ENCODE results near the gene COBL.

Gene COBL

DNA sequence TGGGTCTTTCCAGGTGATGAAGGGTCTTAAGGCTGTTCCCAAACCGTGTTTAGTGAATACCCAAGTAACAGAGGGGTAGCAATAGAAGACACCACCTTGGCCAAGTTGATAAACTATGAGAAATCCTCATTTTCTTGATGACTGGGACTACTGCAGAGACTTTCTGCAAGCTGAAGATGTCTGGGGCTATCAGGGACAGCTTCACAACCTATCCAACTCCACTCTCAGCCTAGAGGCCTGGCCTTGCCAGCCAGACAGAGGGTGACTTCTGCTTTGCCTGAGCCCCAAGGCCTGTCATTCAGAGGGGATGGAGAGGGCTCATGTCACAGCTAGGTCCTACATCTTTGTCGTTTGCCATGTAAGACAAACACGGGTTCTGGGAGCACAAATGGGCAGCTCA is 278.0 kb downstream of the COBL start:
- DNase-seq = no peak
- ChIA-PET CTCF (interaction anchor here (0.7 to 2.0 kb wide), 2 partner anchors 15 to 29 kb away, joined by 3 to 6 read pairs; no protein-coding TSS in a partner anchor), POLR2A (no interaction called here)
- Histone ChIP-seq H3K27ac (ENCODE audit: insufficient read depth in 1 of 2, low read depth in 1 of 2, low read length in 2 of 2, poor library complexity in 1 of 2, severe bottlenecking in 2 of 2) (no peak overlapping the region), H3K27me3 (replicated peaks in 2 of 5; ENCODE audit: control insufficient read depth in 4 of 5, insufficient read depth in 5 of 5, low read length in 4 of 5) (no peaks in the 10 kb centered on the region), H3K4me3 (ENCODE audit: control insufficient read depth in 1 of 7, extremely low read depth in 1 of 7, insufficient read depth in 4 of 7, low read depth in 2 of 7, low read length in 6 of 7) (no peak overlapping the region), H3K9me3 (ENCODE audit: control extremely low read depth in 1 of 5, control insufficient read depth in 4 of 5, insufficient read depth in 2 of 5, low read depth in 1 of 5, low read length in 4 of 5) (no peaks in the 10 kb centered on the region), H3K4me1 (ENCODE audit: control extremely low read depth in 1 of 4, control insufficient read depth in 4 of 4, insufficient read depth in 4 of 4, low read length in 3 of 4) (peaks cover 0 to 16% (median 4%) of the 10 kb centered on the region in 4 experiments), H3K36me3 (ENCODE audit: control insufficient read depth in 4 of 4, insufficient read depth in 4 of 4, low read length in 3 of 4) (no peaks in the 10 kb centered on the region)
- WGBS (ENCODE audit: insufficient coverage) = 77% methylated on average over 3 of the region's 3 CpGs

DNA sequence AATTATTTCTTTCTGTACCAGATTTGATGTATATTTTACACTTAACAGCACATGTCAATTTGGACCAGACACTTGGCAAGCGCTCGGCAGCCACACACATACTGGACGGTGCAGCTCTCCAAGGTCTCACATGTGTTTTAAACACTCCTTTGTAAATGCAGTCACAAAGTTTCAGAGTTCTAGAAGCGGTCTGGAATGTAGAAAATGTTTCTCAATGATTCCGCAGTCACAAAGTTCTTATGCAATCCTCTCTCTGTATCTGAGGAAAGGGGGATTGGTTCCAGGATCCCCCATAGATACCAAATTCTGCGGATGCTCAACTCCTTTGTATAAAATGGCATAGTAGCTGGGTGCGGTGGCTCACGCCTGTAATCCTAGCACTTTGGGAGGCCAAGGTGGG is 280.9 kb downstream of the COBL start:
- ChIA-PET POLR2A (no interaction called here), CTCF (interaction anchor here (0.7 kb wide), 1 partner anchor 402 kb away, joined by 3 read pairs; no protein-coding TSS in a partner anchor)
- DNase-seq = no peak
- H3K4me3 ChIP-seq (ENCODE audit: control insufficient read depth in 1 of 7, extremely low read depth in 1 of 7, insufficient read depth in 4 of 7, low read depth in 2 of 7, low read length in 6 of 7) = no peak overlapping the region
- H3K27ac ChIP-seq (ENCODE audit: insufficient read depth in 1 of 2, low read depth in 1 of 2, low read length in 2 of 2, poor library complexity in 1 of 2, severe bottlenecking in 2 of 2) = no peak overlapping the region
- H3K27me3 ChIP-seq (replicated peaks in 2 of 5; ENCODE audit: control insufficient read depth in 4 of 5, insufficient read depth in 5 of 5, low read length in 4 of 5) = no peaks in the 10 kb centered on the region
- no peaks in the 10 kb centered on the region for H3K9me3 ChIP-seq (ENCODE audit: control extremely low read depth in 1 of 5, control insufficient read depth in 4 of 5, insufficient read depth in 2 of 5, low read depth in 1 of 5, low read length in 4 of 5)
- no peaks in the 10 kb centered on the region for H3K36me3 ChIP-seq (ENCODE audit: control insufficient read depth in 4 of 4, insufficient read depth in 4 of 4, low read length in 3 of 4)
- 100% methylated on average over 6 of the region's 8 CpGs for WGBS (ENCODE audit: insufficient coverage)
- peaks cover 0 to 7% (median 2%) of the 10 kb centered on the region in 4 experiments for H3K4me1 ChIP-seq (ENCODE audit: control extremely low read depth in 1 of 4, control insufficient read depth in 4 of 4, insufficient read depth in 4 of 4, low read length in 3 of 4)

DNA sequence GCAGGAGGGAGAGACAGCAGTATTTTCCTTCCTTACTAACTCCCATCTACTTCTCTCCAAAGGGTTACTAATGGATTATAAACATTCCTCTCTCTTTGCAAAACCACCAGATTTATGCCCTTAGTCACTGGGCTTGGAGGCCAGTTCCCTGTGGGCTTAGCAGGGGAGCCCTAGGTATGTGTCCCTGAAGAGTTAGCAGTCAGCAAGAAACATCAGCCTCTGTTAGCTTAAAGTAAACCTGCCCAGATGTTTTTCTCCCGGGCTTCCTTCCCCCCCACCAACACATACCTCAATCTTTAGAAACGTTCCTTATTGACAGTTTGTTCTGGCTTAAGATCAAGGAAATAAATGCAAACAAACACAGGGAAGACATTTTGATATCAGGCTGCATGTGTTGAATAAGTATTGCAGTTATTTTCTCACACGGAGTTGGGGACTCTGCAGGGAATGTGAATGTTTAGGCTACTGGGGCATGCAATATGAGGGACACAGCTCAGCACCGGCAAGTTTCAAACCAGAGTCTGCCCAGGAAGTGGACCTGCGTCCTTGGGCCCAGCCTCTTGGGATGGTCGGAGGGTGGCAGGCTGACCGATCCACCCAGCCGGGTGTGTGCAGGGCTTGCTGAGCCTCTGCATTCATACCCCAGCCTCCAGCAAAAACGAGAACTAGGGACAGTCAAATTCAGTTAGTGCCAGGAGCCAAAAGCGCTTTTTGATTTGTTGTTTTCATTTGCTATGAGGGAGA is 281.9 kb downstream of the COBL start:
- ChIA-PET POLR2A (no interaction called here), CTCF (no interaction called here)
- H3K27ac ChIP-seq (ENCODE audit: insufficient read depth in 1 of 2, low read depth in 1 of 2, low read length in 2 of 2, poor library complexity in 1 of 2, severe bottlenecking in 2 of 2) = no peak overlapping the region
- H3K27me3 ChIP-seq (replicated peaks in 2 of 5; ENCODE audit: control insufficient read depth in 4 of 5, insufficient read depth in 5 of 5, low read length in 4 of 5) = no peaks in the 10 kb centered on the region
- peaks cover 0 to 1% (median 0%) of the 10 kb centered on the region in 4 experiments for H3K4me1 ChIP-seq (ENCODE audit: control extremely low read depth in 1 of 4, control insufficient read depth in 4 of 4, insufficient read depth in 4 of 4, low read length in 3 of 4)
- H3K4me3 ChIP-seq (ENCODE audit: control insufficient read depth in 1 of 7, extremely low read depth in 1 of 7, insufficient read depth in 4 of 7, low read depth in 2 of 7, low read length in 6 of 7) = no peak overlapping the region
- H3K9me3 ChIP-seq (ENCODE audit: control extremely low read depth in 1 of 5, control insufficient read depth in 4 of 5, insufficient read depth in 2 of 5, low read depth in 1 of 5, low read length in 4 of 5) = no peaks in the 10 kb centered on the region
- DNase-seq = no peak
- WGBS (ENCODE audit: insufficient coverage) = 90% methylated on average over 8 of the region's 10 CpGs
- H3K36me3 ChIP-seq (ENCODE audit: control insufficient read depth in 4 of 4, insufficient read depth in 4 of 4, low read length in 3 of 4) = no peaks in the 10 kb centered on the region

DNA sequence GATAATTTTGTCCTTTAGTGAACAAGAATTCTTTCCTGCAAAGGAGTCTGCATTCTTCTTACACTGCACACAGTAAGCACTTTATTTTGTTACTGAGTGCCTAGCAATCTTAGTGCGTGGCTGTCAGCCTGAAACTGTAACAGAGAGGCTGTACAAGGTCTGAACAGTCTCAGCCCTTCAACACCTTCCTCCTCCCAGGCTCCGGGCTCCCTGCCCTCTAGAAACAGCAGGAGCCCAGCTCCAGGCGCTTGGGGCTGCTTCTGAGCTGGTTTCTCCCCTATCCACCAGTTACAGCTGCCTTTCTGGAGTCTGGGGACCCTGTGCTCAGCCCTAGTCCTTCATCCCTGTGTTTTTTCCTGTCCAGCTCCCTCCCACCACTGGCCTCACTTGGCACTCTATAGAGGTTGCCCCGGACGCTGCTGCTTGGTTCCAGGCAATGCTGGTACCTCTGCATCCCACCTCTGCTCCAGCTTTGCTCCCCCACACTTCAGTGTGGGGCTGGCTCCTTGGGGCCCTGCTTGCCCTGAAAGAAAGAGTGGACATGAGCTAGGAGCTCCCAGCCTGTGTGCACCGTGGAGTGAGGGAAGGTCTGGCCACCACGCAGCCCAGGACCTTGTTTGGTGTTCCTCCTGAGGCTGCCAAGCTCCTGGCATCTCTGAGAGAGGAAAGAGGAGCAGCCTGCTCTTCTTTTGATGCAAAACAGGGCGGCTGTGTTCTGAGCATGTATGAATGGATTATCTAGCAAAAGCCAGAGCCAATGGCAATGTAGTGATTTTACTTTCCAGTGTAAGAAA is 282.7 kb downstream of the COBL start:
- WGBS (ENCODE audit: insufficient coverage) = 94% methylated on average over 7 of the region's 8 CpGs
- CTCF ChIA-PET = no interaction called here
- Histone ChIP-seq H3K36me3 (ENCODE audit: control insufficient read depth in 4 of 4, insufficient read depth in 4 of 4, low read length in 3 of 4) (no peaks in the 10 kb centered on the region), H3K27ac (ENCODE audit: insufficient read depth in 1 of 2, low read depth in 1 of 2, low read length in 2 of 2, poor library complexity in 1 of 2, severe bottlenecking in 2 of 2) (no peak overlapping the region), H3K9me3 (ENCODE audit: control extremely low read depth in 1 of 5, control insufficient read depth in 4 of 5, insufficient read depth in 2 of 5, low read depth in 1 of 5, low read length in 4 of 5) (no peaks in the 10 kb centered on the region), H3K4me1 (ENCODE audit: control extremely low read depth in 1 of 4, control insufficient read depth in 4 of 4, insufficient read depth in 4 of 4, low read length in 3 of 4) (no peaks in the 10 kb centered on the region), H3K27me3 (replicated peaks in 2 of 5; ENCODE audit: control insufficient read depth in 4 of 5, insufficient read depth in 5 of 5, low read length in 4 of 5) (no peaks in the 10 kb centered on the region), H3K4me3 (ENCODE audit: control insufficient read depth in 1 of 7, extremely low read depth in 1 of 7, insufficient read depth in 4 of 7, low read depth in 2 of 7, low read length in 6 of 7) (no peak overlapping the region)
- no peak for DNase-seq
- POLR2A ChIA-PET = no interaction called here

DNA sequence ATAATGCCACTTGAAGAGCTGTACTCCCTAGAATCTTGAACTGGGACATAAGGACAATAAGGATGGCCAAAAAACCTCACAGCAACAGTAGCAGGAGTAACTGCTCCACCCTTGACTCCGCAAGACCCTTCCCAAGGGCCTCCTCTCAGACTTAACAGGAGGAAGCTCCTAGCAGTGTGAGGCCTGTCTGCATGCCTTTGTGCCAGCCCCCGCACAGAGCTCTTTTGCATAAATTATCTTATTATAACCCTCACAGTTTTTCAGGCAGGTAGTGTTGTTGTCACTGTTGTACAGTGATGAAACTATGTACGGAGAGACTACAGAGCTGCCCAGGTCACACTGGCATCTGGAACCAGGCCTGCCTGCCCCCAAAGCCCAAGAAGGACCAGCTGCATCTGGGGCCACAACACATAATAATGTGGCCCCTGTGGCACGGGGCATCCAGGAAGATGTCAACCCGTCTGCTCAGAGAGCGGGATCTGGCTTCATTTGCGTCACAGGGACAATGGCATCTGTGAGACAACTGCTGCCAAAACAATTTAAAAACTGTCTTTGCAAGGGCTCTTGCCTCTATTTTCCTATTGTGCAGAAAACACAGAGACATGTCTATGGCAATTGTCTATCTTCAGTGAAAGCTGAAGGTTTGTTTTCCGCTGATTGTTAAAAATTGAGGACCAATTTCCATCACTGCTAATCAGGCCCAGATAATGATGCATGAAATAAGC is 284.7 kb downstream of the COBL start:
- no peaks in the 10 kb centered on the region for H3K4me1 ChIP-seq (ENCODE audit: control extremely low read depth in 1 of 4, control insufficient read depth in 4 of 4, insufficient read depth in 4 of 4, low read length in 3 of 4)
- H3K9me3 ChIP-seq (ENCODE audit: control extremely low read depth in 1 of 5, control insufficient read depth in 4 of 5, insufficient read depth in 2 of 5, low read depth in 1 of 5, low read length in 4 of 5) = no peaks in the 10 kb centered on the region
- H3K4me3 ChIP-seq (ENCODE audit: control insufficient read depth in 1 of 7, extremely low read depth in 1 of 7, insufficient read depth in 4 of 7, low read depth in 2 of 7, low read length in 6 of 7) = no peak overlapping the region
- 98% methylated on average over 7 of the region's 8 CpGs for WGBS (ENCODE audit: insufficient coverage)
- no peak for DNase-seq
- POLR2A ChIA-PET = no interaction called here
- no peak overlapping the region for H3K27ac ChIP-seq (ENCODE audit: insufficient read depth in 1 of 2, low read depth in 1 of 2, low read length in 2 of 2, poor library complexity in 1 of 2, severe bottlenecking in 2 of 2)
- no peaks in the 10 kb centered on the region for H3K27me3 ChIP-seq (replicated peaks in 2 of 5; ENCODE audit: control insufficient read depth in 4 of 5, insufficient read depth in 5 of 5, low read length in 4 of 5)
- CTCF ChIA-PET = interaction anchor here (0.7 kb wide), 1 partner anchor 35 kb away, joined by 3 read pairs; no protein-coding TSS in a partner anchor
- H3K36me3 ChIP-seq (ENCODE audit: control insufficient read depth in 4 of 4, insufficient read depth in 4 of 4, low read length in 3 of 4) = no peaks in the 10 kb centered on the region

DNA sequence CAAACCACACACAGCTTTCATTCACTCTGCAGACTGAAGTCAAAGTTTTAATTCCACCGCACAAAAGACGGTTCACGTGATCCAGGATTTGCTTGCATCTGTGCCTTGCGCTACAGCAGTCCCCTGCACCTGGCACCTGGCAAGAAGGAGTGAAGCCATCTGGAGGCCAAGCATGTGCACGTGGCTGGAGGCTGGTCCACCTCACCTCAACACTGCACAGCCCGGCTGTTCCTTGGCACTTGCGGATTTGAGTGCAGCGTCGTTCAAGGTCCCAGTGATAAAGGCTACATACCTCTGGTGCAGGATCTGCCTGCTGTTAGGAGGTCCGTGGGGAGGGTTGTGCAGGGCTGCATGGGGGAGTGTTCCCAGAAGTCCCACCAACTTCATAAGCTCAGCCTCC is 285.4 kb downstream of the COBL start:
- Histone ChIP-seq H3K27me3 (replicated peaks in 2 of 5; ENCODE audit: control insufficient read depth in 4 of 5, insufficient read depth in 5 of 5, low read length in 4 of 5) (no peaks in the 10 kb centered on the region), H3K9me3 (ENCODE audit: control extremely low read depth in 1 of 5, control insufficient read depth in 4 of 5, insufficient read depth in 2 of 5, low read depth in 1 of 5, low read length in 4 of 5) (no peaks in the 10 kb centered on the region), H3K4me1 (ENCODE audit: control extremely low read depth in 1 of 4, control insufficient read depth in 4 of 4, insufficient read depth in 4 of 4, low read length in 3 of 4) (no peaks in the 10 kb centered on the region), H3K36me3 (ENCODE audit: control insufficient read depth in 4 of 4, insufficient read depth in 4 of 4, low read length in 3 of 4) (no peaks in the 10 kb centered on the region), H3K27ac (ENCODE audit: insufficient read depth in 1 of 2, low read depth in 1 of 2, low read length in 2 of 2, poor library complexity in 1 of 2, severe bottlenecking in 2 of 2) (no peak overlapping the region), H3K4me3 (ENCODE audit: control insufficient read depth in 1 of 7, extremely low read depth in 1 of 7, insufficient read depth in 4 of 7, low read depth in 2 of 7, low read length in 6 of 7) (no peak overlapping the region)
- ChIA-PET CTCF (interaction anchor here (0.7 kb wide), 1 partner anchor 36 kb away, joined by 3 read pairs; no protein-coding TSS in a partner anchor), POLR2A (no interaction called here)
- DNase-seq = no peak
- WGBS (ENCODE audit: insufficient coverage) = 92% methylated on average over 5 of the region's 10 CpGs

Measured in common myeloid progenitor, CD34-positive (primary cell).